AG09309 (cell line): ENCODE results near the gene RBBP9.

ENCODE experiments used
- DNase-seq: peaks from one replicate; pipeline ENCODE4 v3.0.0-alpha.2; 2010; ENCODE audit warnings: low read depth
- H3K4me3 ChIP-seq: 2 replicates; pipeline ENCODE4 v1.5.1; 2011; ENCODE audit warnings: mild to moderate bottlenecking, low read depth, low read length, moderate library complexity; ENCODE audit not compliant: control insufficient read depth
- CTCF ChIP-seq: IDR thresholded peaks from 2 replicates; pipeline ENCODE4 v1.5.1; 2011; ENCODE audit warnings: mild to moderate bottlenecking, low read depth, low read length, inconsistent platforms; ENCODE audit not compliant: insufficient read depth, control insufficient read depth; ENCODE audit errors: missing control alignments

Gene RBBP9

GRCh38 chr20:18456600-18456999 lies 40.4 kb downstream of the RBBP9 start:
- no peak overlapping the region for H3K4me3 ChIP-seq
- no peak for TF ChIP-seq CTCF
- DNase-seq, result no peak

- no peak for TF ChIP-seq CTCF
- H3K4me3 ChIP-seq, result no peak overlapping the region
- DNase-seq, result no peak
These were observed 53.1 kb downstream of the RBBP9 start for GRCh38 chr20:18443886-18444285.

- no peak for TF ChIP-seq CTCF
- DNase-seq, result no peak
- H3K4me3 ChIP-seq, result no peak overlapping the region
These were observed 56.6 kb downstream of the RBBP9 start for GRCh38 chr20:18440403-18440802.

GRCh38 chr20:18436847-18437246 lies 60.2 kb downstream of the RBBP9 start:
- no peak for DNase-seq
- H3K4me3 ChIP-seq, result no peak overlapping the region
- TF ChIP-seq CTCF, result no peak
